ENCODE results near the gene MAMSTR. TPM values are rescaled to one million over a fixed set of nuclear protein-coding genes. Genes with fewer than 3 reads are reported as not detected.

Gene MAMSTR
- total and polyA plus RNA-seq, 9 of the 15 experiments (the other 6 are each of a cell fraction or from before 2014, with no cell fraction given) = 0.08 to 1.00 (median 0.40) TPM; not detected in 1

DNA sequence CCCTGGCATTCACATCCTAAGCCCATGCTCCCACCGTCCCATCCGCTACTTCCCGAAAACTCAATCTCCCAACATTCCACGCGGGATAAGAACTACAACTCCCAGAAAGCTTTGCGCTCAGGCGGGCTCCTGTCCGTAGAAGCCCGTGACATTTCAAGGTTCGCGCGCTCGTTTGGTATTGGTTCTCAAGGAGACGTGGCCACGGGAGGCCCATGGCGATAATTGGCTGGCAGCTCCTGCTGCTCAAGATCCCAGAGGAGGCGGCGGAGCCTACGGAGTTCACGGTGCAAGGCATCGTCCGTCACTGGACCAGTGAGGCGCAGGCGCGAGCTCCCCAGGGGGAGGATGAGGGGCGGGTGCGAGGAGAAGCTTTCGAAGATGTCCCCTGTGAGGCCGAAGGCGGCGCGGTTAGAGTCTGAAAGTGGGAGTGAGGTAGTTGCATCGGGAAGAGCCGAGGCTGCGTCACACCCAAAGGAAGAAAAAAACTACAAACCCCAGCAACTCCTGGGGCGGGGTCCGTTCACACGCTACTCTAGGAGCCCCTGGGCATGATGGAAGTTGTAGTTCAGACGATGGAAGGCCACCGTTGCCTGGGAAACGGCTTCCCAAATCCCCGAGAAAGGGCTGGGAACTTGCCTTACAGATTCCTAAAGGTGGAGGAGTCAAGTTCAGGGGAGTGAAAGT lies 1.2 kb upstream of the MAMSTR start (continued):
- TF ChIP-seq, protein P1, sequence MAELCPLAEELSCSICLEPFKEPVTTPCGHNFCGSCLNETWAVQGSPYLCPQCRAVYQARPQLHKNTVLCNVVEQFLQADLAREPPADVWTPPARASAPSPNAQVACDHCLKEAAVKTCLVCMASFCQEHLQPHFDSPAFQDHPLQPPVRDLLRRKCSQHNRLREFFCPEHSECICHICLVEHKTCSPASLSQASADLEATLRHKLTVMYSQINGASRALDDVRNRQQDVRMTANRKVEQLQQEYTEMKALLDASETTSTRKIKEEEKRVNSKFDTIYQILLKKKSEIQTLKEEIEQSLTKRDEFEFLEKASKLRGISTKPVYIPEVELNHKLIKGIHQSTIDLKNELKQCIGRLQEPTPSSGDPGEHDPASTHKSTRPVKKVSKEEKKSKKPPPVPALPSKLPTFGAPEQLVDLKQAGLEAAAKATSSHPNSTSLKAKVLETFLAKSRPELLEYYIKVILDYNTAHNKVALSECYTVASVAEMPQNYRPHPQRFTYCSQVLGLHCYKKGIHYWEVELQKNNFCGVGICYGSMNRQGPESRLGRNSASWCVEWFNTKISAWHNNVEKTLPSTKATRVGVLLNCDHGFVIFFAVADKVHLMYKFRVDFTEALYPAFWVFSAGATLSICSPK (IDR thresholded peaks at IDR 0.05; ENCODE audit: borderline replicate concordance) = no peak
- TF ChIP-seq NCOA4 (IDR thresholded peaks at IDR 0.05; ENCODE audit: partially characterized antibody) (no peak), DMBX1 (CRISPR knock-in tag; IDR thresholded peaks at IDR 0.05; ENCODE audit: borderline replicate concordance) (0 out of 2 replicates have a peak, but pooled peaks have one; percentile 32), PML (IDR thresholded peaks at IDR 0.05; ENCODE audit: low read length) (no peak; the same call in 1 of the 2 replicates), SUPT5H (IDR thresholded peaks at IDR 0.05) (0 out of 2 replicates have a peak, but pooled peaks have one; percentile 34), KLF6 (CRISPR knock-in tag; IDR thresholded peaks at IDR 0.05; ENCODE audit: borderline replicate concordance) (no peak), ATF1 (CRISPR knock-in tag; IDR thresholded peaks at IDR 0.05) (no peak), ATF1 (tag; IDR thresholded peaks at IDR 0.05) (peak; percentile 95), HDAC1 (IDR thresholded peaks at IDR 0.05) (no peak)
- TF ChIP-seq, protein P2, sequence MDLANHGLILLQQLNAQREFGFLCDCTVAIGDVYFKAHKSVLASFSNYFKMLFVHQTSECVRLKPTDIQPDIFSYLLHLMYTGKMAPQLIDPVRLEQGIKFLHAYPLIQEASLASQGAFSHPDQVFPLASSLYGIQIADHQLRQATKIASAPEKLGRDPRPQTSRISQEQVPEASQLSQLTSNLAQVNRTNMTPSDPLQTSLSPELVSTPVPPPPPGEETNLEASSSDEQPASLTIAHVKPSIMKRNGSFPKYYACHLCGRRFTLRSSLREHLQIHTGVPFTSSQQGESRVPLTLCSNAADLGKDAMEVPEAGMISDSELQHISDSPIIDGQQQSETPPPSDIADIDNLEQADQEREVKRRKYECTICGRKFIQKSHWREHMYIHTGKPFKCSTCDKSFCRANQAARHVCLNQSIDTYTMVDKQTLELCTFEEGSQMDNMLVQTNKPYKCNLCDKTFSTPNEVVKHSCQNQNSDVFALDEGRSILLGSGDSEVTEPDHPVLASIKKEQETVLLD (IDR thresholded peaks at IDR 0.05) = peak; percentile 83
- TF ChIP-seq, protein P3, sequence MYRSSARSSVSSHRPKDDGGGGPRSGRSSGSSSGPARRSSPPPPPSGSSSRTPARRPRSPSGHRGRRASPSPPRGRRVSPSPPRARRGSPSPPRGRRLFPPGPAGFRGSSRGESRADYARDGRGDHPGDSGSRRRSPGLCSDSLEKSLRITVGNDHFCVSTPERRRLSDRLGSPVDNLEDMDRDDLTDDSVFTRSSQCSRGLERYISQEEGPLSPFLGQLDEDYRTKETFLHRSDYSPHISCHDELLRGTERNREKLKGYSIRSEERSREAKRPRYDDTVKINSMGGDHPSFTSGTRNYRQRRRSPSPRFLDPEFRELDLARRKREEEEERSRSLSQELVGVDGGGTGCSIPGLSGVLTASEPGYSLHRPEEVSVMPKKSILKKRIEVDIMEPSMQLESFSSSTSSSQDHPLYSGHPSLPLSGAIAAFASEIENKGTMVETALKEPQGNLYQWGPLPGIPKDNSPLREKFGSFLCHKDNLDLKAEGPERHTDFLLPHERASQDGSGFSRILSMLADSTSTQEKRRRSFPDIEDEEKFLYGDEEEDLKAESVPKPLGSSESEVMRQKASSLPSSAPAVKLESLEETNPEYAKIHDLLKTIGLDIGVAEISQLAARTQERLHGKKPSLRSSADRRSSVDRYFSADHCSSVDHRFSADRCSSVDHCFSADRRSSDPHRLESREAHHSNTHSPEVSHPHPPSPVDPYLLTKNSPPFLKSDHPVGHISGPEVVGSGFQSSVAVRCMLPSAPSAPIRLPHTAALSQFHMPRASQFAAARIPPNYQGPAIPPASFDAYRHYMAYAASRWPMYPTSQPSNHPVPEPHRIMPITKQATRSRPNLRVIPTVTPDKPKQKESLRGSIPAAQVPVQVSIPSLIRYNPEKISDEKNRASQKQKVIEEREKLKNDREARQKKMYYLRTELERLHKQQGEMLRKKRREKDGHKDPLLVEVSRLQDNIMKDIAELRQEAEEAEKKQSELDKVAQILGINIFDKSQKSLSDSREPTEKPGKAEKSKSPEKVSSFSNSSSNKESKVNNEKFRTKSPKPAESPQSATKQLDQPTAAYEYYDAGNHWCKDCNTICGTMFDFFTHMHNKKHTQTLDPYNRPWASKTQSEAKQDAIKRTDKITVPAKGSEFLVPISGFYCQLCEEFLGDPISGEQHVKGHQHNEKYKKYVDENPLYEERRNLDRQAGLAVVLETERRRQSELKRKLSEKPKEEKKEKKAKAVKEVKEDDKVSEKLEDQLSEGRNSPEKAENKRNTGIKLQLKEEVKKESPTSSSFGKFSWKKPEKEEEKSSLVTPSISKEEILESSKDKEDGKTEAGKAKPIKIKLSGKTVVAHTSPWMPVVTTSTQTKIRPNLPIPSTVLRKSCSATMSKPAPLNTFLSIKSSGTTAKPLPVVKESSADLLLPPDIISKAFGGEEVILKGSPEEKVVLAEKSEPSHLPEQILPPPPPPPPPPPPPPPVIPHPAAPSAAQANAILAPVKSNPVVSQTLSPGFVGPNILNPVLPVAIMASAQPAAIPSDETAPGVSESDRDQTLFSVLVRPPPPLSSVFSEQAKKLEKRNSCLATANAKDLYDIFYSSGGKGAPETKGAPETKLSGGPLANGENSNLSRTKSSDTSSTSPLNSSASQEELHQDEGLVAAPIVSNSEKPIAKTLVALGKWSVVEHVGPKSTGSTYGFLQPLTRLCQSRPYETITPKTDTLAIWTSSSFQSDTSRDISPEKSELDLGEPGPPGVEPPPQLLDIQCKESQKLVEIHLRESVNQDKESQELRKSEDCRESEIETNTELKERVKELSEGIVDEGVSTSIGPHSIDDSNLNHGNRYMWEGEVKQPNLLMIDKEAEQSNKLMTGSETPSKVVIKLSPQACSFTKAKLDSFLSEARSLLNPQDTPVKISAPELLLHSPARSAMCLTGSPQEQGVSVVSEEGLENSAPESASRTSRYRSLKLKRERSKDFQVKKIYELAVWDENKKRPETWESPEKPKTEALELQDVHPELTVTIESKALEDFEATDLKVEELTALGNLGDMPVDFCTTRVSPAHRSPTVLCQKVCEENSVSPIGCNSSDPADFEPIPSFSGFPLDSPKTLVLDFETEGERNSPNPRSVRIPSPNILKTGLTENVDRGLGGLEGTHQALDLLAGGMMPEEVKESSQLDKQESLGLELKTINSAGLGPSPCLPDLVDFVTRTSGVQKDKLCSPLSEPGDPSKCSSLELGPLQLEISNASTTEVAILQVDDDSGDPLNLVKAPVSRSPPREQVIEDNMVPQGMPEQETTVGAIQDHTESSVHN (IDR thresholded peaks at IDR 0.05; ENCODE audit: borderline replicate concordance in 1 of 2, low read depth in 1 of 2) = no peak
- TF ChIP-seq, protein P4, sequence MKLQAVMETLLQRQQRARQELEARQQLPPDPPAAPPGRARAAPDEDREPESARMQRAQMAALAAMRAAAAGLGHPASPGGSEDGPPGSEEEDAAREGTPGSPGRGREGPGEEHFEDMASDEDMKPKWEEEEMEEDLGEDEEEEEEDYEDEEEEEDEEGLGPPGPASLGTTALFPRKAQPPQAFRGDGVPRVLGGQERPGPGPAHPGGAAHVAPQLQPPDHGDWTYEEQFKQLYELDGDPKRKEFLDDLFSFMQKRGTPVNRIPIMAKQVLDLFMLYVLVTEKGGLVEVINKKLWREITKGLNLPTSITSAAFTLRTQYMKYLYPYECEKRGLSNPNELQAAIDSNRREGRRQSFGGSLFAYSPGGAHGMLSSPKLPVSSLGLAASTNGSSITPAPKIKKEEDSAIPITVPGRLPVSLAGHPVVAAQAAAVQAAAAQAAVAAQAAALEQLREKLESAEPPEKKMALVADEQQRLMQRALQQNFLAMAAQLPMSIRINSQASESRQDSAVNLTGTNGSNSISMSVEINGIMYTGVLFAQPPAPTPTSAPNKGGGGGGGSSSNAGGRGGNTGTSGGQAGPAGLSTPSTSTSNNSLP (IDR thresholded peaks at IDR 0.05; ENCODE audit: borderline replicate concordance, low read depth, low read length) = no peak
- TF ChIP-seq, protein P5, sequence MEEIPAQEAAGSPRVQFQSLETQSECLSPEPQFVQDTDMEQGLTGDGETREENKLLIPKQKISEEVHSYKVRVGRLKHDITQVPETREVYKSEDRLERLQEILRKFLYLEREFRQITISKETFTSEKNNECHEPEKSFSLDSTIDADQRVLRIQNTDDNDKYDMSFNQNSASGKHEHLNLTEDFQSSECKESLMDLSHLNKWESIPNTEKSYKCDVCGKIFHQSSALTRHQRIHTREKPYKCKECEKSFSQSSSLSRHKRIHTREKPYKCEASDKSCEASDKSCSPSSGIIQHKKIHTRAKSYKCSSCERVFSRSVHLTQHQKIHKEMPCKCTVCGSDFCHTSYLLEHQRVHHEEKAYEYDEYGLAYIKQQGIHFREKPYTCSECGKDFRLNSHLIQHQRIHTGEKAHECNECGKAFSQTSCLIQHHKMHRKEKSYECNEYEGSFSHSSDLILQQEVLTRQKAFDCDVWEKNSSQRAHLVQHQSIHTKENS (CRISPR knock-in tag; IDR thresholded peaks at IDR 0.05) = no peak

Measured in K562 (cell line).